ENCODE results near the gene CCL27. TPM values are rescaled to one million over a fixed set of nuclear protein-coding genes. Genes with fewer than 3 reads are reported as not detected.
A peak's percentile ranks its signal among the peaks of the same experiment; 100 is the strongest.

Gene CCL27
- total and polyA plus RNA-seq, 7 experiments from 2014 or later = not detected

DNA sequence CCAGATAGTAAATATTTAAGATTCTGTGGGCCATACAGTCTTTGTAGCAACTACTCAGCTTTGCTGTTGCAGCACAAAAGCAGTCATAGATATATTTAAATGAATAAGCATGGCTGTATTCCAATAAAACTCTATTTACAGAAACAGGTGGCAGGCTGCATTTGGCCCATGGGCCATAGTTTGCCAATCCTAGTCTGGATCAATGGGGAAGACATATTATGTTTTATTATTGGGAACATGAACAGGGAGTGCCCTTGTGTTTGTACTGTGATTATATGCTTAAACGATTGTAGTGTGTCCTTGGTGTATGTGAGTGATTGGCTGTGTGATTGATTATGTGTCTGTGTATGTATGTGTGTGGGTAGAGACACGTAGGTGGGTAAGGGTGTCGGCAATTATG is 12.0 kb upstream of the CCL27 start:
- Mint-ChIP-seq H3K27me3 (no peaks in the 10 kb centered on the region), H3K9me3 (peaks cover 0 to 17% (median 7%) of the 10 kb centered on the region in 11 donors), H3K4me1 (peaks cover 0 to 7% (median 4%) of the 10 kb centered on the region in 7 donors), H3K27ac (no peak overlapping the region), H3K4me3 (no peak overlapping the region), H3K36me3 (peaks cover 0 to 19% (median 8%) of the 10 kb centered on the region in 5 donors)
- no peak overlapping the region for H3K27ac ChIP-seq (ENCODE audit: low read depth, low read length)
- no peaks in the 10 kb centered on the region for H3K4me1 ChIP-seq (ENCODE audit: control insufficient read depth in 2 of 2, insufficient read depth in 2 of 2, low read length in 2 of 2)
- POLR2A ChIA-PET = no interaction called here
- no peaks in the 10 kb centered on the region for H3K27me3 ChIP-seq (ENCODE audit: control insufficient read depth in 2 of 2, insufficient read depth in 2 of 2, low read length in 2 of 2)
- intact Hi-C loops (cut with micrococcal nuclease) = no loop called here
- H3K9me3 ChIP-seq (ENCODE audit: control insufficient read depth in 2 of 3, low read length in 3 of 3) = peaks cover 0 to 10% (median 0%) of the 10 kb centered on the region in 3 experiments
- peaks cover 0 to 3% (median 0%) of the 10 kb centered on the region in 3 experiments for H3K36me3 ChIP-seq (ENCODE audit: control insufficient read depth in 2 of 3, insufficient read depth in 3 of 3, low read length in 3 of 3)
- DNase-seq = no peak
- ATAC-seq = no peak
- CTCF ChIA-PET = interaction anchor here (0.7 to 1.9 kb wide), 4 partner anchors 9 to 28 kb away, joined by 3 to 9 read pairs (median 4); a partner anchor contains a TSS
- no peak overlapping the region for H3K4me3 ChIP-seq (ENCODE audit: low read length)

GRCh38 chr9:34671307-34671706 is 8.8 kb upstream of the CCL27 start:
- H3K4me1 ChIP-seq (ENCODE audit: control insufficient read depth in 2 of 2, insufficient read depth in 2 of 2, low read length in 2 of 2) = peaks cover under 1 to 2% of the 10 kb centered on the region in 2 donors
- ChIA-PET POLR2A (interaction anchor here (1.1 kb wide), 1 partner anchor 25 kb away, joined by 3 read pairs; the partner anchor contains the start of gene GALT), CTCF (no interaction called here)
- Mint-ChIP-seq H3K9me3 (peaks cover 0 to 23% (median 13%) of the 10 kb centered on the region in 11 donors), H3K27me3 (no peaks in the 10 kb centered on the region), H3K4me3 (no peak overlapping the region), H3K4me1 (peaks cover 6 to 16% (median 11%) of the 10 kb centered on the region in 7 donors), H3K27ac (no peak overlapping the region), H3K36me3 (peaks cover 0 to 32% (median 21%) of the 10 kb centered on the region in 5 donors)
- ATAC-seq (no peak), DNase-seq (no peak)
- H3K4me3 ChIP-seq (ENCODE audit: low read length) = no peak overlapping the region
- peaks cover 0 to 5% (median 0%) of the 10 kb centered on the region in 3 experiments for H3K36me3 ChIP-seq (ENCODE audit: control insufficient read depth in 2 of 3, insufficient read depth in 3 of 3, low read length in 3 of 3)
- no peak overlapping the region for H3K27ac ChIP-seq (ENCODE audit: low read depth, low read length)
- peaks cover 0 to 13% (median 0%) of the 10 kb centered on the region in 3 experiments for H3K9me3 ChIP-seq (ENCODE audit: control insufficient read depth in 2 of 3, low read length in 3 of 3)
- H3K27me3 ChIP-seq (ENCODE audit: control insufficient read depth in 2 of 2, insufficient read depth in 2 of 2, low read length in 2 of 2) = no peaks in the 10 kb centered on the region
- intact Hi-C loops (cut with micrococcal nuclease) = no loop called here

- Mint-ChIP-seq H3K27ac (no peak overlapping the region), H3K9me3 (peaks cover 0 to 23% (median 13%) of the 10 kb centered on the region in 11 donors), H3K36me3 (peaks cover 0 to 32% (median 21%) of the 10 kb centered on the region in 5 donors), H3K27me3 (no peaks in the 10 kb centered on the region), H3K4me1 (peaks cover 6 to 21% (median 15%) of the 10 kb centered on the region in 7 donors), H3K4me3 (no peak overlapping the region)
- intact Hi-C loops (cut with micrococcal nuclease) = loop anchor here (5.0 to 10.0 kb wide), 10 partner anchors 317 to 1505 kb away; partner anchors contain the start of genes HINT2 (in 2 of the 2), SPAG8 (in 2 of the 2), UBAP1 (in 2 of the 2) and B4GALT1 (in 1 of the 2)
- Histone ChIP-seq H3K36me3 (ENCODE audit: control insufficient read depth in 2 of 3, insufficient read depth in 3 of 3, low read length in 3 of 3) (peaks cover 0 to 8% (median 0%) of the 10 kb centered on the region in 3 experiments), H3K4me3 (ENCODE audit: low read length) (no peak overlapping the region), H3K4me1 (ENCODE audit: control insufficient read depth in 2 of 2, insufficient read depth in 2 of 2, low read length in 2 of 2) (peaks cover 5 to 8% of the 10 kb centered on the region in 2 donors), H3K9me3 (ENCODE audit: control insufficient read depth in 2 of 3, low read length in 3 of 3) (peaks cover 0 to 13% (median 0%) of the 10 kb centered on the region in 3 experiments), H3K27ac (ENCODE audit: low read depth, low read length) (no peak overlapping the region), H3K27me3 (ENCODE audit: control insufficient read depth in 2 of 2, insufficient read depth in 2 of 2, low read length in 2 of 2) (no peaks in the 10 kb centered on the region)
- ATAC-seq = no peak
- DNase-seq = no peak
- ChIA-PET CTCF (no interaction called here), POLR2A (interaction anchor here (1.1 kb wide), 1 partner anchor 24 kb away, joined by 3 read pairs; the partner anchor contains the start of gene GALT)
Measured at GRCh38 chr9:34669809-34670562, 7.5 kb upstream of the CCL27 start.

DNA sequence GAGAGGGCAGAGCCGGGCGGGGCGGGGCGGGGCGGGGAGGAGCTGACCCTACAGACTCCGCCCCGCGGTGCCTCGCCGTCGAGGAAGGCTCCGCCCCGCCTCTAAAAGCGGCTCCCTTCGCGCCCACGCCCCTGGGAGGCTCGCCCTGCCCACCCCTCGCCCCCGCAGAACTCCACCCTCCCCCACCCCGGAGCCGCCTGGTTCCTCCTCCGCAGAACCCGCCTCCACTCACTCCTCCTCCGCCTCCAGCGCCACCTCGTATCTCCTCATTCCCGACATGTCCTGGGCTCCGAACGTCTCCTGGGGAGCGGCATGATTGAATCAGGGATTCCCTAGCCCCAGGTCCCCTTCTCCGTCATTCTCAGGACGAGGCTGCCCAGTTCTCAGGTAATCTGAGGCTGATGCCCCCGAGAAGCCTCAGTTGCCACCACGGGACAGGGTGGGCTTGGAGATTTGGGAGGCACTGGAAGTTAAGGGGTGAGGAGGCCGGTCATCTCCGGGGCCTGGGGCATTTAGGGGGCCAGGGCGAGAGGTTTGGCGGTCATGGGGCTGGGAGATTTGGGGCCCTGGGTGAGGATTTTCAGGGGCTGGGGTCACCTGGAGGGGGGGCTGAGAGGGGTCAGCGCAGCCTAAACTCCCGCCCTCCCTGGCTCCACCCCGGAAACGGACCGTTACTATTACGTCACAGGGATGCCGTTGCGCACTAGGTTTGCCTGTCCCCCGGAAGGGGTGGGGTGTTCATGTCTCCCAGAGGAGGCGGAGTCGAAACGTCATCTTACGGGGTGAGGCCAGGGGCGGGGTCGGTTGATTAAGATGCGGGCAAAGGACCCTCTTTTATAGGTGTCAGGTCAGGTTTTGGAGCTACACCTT is 3.2 kb upstream of the CCL27 start:
- Mint-ChIP-seq H3K27me3 (no peaks in the 10 kb centered on the region), H3K9me3 (peaks cover 0 to 20% (median 10%) of the 10 kb centered on the region in 11 donors), H3K36me3 (peaks cover 0 to 44% (median 25%) of the 10 kb centered on the region in 5 donors), H3K4me3 (peak overlapping the region; percentile 89 to 97 (median 94)), H3K4me1 (peaks cover 37 to 58% (median 50%) of the 10 kb centered on the region in 7 donors), H3K27ac (peak overlapping the region; percentile 86 to 98 (median 97))
- CTCF ChIA-PET = interaction anchor here (1.0 to 6.0 kb wide), 8 partner anchors 10 to 54 kb away, joined by 4 to 50 read pairs (median 7); partner anchors contain the start of genes GALT and SIGMAR1
- Histone ChIP-seq H3K27ac (ENCODE audit: low read depth, low read length) (peak overlapping the region; percentile 98), H3K9me3 (ENCODE audit: control insufficient read depth in 2 of 3, low read length in 3 of 3) (peaks cover 0 to 13% (median 0%) of the 10 kb centered on the region in 3 experiments), H3K27me3 (ENCODE audit: control insufficient read depth in 2 of 2, insufficient read depth in 2 of 2, low read length in 2 of 2) (no peaks in the 10 kb centered on the region), H3K4me1 (ENCODE audit: control insufficient read depth in 2 of 2, insufficient read depth in 2 of 2, low read length in 2 of 2) (peaks cover 33 to 40% of the 10 kb centered on the region in 2 donors), H3K4me3 (ENCODE audit: low read length) (peak overlapping the region; percentile 99), H3K36me3 (ENCODE audit: control insufficient read depth in 2 of 3, insufficient read depth in 3 of 3, low read length in 3 of 3) (peaks cover 0 to 10% (median 0%) of the 10 kb centered on the region in 3 experiments)
- POLR2A ChIA-PET = interaction anchor here (0.8 to 6.8 kb wide), 6 partner anchors 17 to 288 kb away, joined by 3 to 79 read pairs (median 10); partner anchors contain the start of genes GALT and SIGMAR1
- peak; percentile 90 for ATAC-seq
- DNase-seq = peak; percentile 74 to 90 (median 84)
- intact Hi-C loops (cut with micrococcal nuclease) = loop anchor here (1.0 to 10.0 kb wide), 23 partner anchors 19 to 1501 kb away; partner anchors contain the start of genes CREB3 (in 2 of the 2), DNAI1 (in 2 of the 2), DNAJB5 (in 2 of the 2) and FAM219A (in 2 of the 2)

- Histone ChIP-seq H3K4me3 (ENCODE audit: low read length) (peak overlapping the region; percentile 62), H3K27ac (ENCODE audit: low read depth, low read length) (peak overlapping the region; percentile 74), H3K36me3 (ENCODE audit: control insufficient read depth in 2 of 3, insufficient read depth in 3 of 3, low read length in 3 of 3) (peaks cover 0 to 16% (median 0%) of the 10 kb centered on the region in 3 experiments), H3K4me1 (ENCODE audit: control insufficient read depth in 2 of 2, insufficient read depth in 2 of 2, low read length in 2 of 2) (peaks cover 33 to 40% of the 10 kb centered on the region in 2 donors), H3K27me3 (ENCODE audit: control insufficient read depth in 2 of 2, insufficient read depth in 2 of 2, low read length in 2 of 2) (no peaks in the 10 kb centered on the region), H3K9me3 (ENCODE audit: control insufficient read depth in 2 of 3, low read length in 3 of 3) (peaks cover 0 to 8% (median 0%) of the 10 kb centered on the region in 3 experiments)
- DNase-seq (no peak), ATAC-seq (peak; percentile 2)
- intact Hi-C loops (cut with micrococcal nuclease) = loop anchor here (1.0 to 10.0 kb wide), 21 partner anchors 19 to 1500 kb away; partner anchors contain the start of genes CREB3 (in 2 of the 2), DNAI1 (in 2 of the 2), DNAJB5 (in 2 of the 2) and FAM219A (in 2 of the 2)
- Mint-ChIP-seq H3K4me1 (peaks cover 37 to 61% (median 50%) of the 10 kb centered on the region in 7 donors), H3K4me3 (peak overlapping the region; percentile 89 to 97 (median 94)), H3K27ac (peak overlapping the region; percentile 86 to 98 (median 97)), H3K27me3 (no peaks in the 10 kb centered on the region), H3K36me3 (peaks cover 0 to 45% (median 24%) of the 10 kb centered on the region in 5 donors), H3K9me3 (peaks cover 0 to 14% (median 8%) of the 10 kb centered on the region in 11 donors)
- ChIA-PET POLR2A (interaction anchor here (0.8 to 6.8 kb wide), 7 partner anchors 17 to 287 kb away, joined by 3 to 79 read pairs (median 4); partner anchors contain the start of genes GALT, RPP25L and SIGMAR1), CTCF (interaction anchor here (1.0 to 6.0 kb wide), 7 partner anchors 9 to 54 kb away, joined by 4 to 50 read pairs (median 9); partner anchors contain the start of genes GALT and SIGMAR1)
Measured at GRCh38 chr9:34665067-34665380, 2.6 kb upstream of the CCL27 start.
